H9 (cell line): ENCODE measurements around the gene PSME1. TPM values are rescaled to one million over a fixed set of nuclear protein-coding genes. Genes with fewer than 3 reads are reported as not detected.

Experiments used
- DNase-seq: peaks from one replicate; pipeline ENCODE4 v3.0.0-alpha.2; 2017
- H2AFZ ChIP-seq: one replicate; pipeline ENCODE4 v1.6.1; 2013; ENCODE audit warnings: mild to moderate bottlenecking, low read length, control low read depth, moderate library complexity
- H2AK5ac ChIP-seq: 2 replicates; pipeline ENCODE4 v1.6.1; 2013; ENCODE audit warnings: low read length, control low read depth, mixed read lengths; ENCODE audit not compliant: insufficient read length
- H2BK120ac ChIP-seq: one replicate; pipeline ENCODE4 v1.6.1; 2013; ENCODE audit warnings: low read depth, mild to moderate bottlenecking, low read length, control low read depth, inconsistent platforms; ENCODE audit not compliant: poor library complexity, severe bottlenecking
- H2BK12ac ChIP-seq: 2 replicates; pipeline ENCODE4 v1.6.1; 2013; ENCODE audit warnings: low read length, control low read depth, mixed read lengths, low read depth; ENCODE audit not compliant: insufficient read length
- H2BK15ac ChIP-seq: 2 replicates; pipeline ENCODE4 v1.6.1; 2013; ENCODE audit warnings: low read depth, low read length, control low read depth
- H2BK20ac ChIP-seq: one replicate; pipeline ENCODE4 v1.6.1; 2013; ENCODE audit warnings: low read depth, mild to moderate bottlenecking, low read length, control low read depth, inconsistent platforms; ENCODE audit not compliant: poor library complexity, severe bottlenecking
- H2BK5ac ChIP-seq: 2 replicates; pipeline ENCODE4 v1.6.1; 2013; ENCODE audit warnings: low read length, control low read depth, mixed read lengths; ENCODE audit not compliant: insufficient read length
- H3K14ac ChIP-seq: 2 replicates; pipeline ENCODE4 v1.6.1; 2013; ENCODE audit warnings: low read length, control low read depth; ENCODE audit not compliant: insufficient read depth
- H3K18ac ChIP-seq: 2 replicates; pipeline ENCODE4 v1.6.1; 2013; ENCODE audit warnings: low read depth, mild to moderate bottlenecking, mixed read lengths, low read length, control low read depth; ENCODE audit not compliant: insufficient read length
- H3K23ac ChIP-seq: 2 replicates; pipeline ENCODE4 v1.6.1; 2013; ENCODE audit warnings: low read length, control low read depth, mixed read lengths, low read depth; ENCODE audit not compliant: insufficient read length
- H3K23me2 ChIP-seq: 2 replicates; pipeline ENCODE4 v1.6.1; 2013; ENCODE audit warnings: low read depth, mild to moderate bottlenecking, mixed read lengths, low read length, control low read depth; ENCODE audit not compliant: insufficient read length, poor library complexity, severe bottlenecking
- H3K27ac ChIP-seq: 2 replicates; pipeline ENCODE4 v1.5.1; 2013; ENCODE audit warnings: low read length, control low read depth, mixed read lengths, low read depth; ENCODE audit not compliant: insufficient read length
- H3K27me3 ChIP-seq: 2 replicates; pipeline ENCODE4 v1.6.1; 2013; ENCODE audit warnings: low read length, control low read depth, inconsistent platforms; ENCODE audit not compliant: insufficient read depth
- H3K4ac ChIP-seq: 2 replicates; pipeline ENCODE4 v1.6.1; 2013; ENCODE audit warnings: low read depth, mild to moderate bottlenecking, control low read depth, inconsistent platforms, low read length, moderate library complexity
- H3K4me1 ChIP-seq: 2 replicates; pipeline ENCODE4 v1.6.1; 2013; ENCODE audit warnings: low read length, control low read depth, inconsistent platforms; ENCODE audit not compliant: insufficient read depth
- H3K4me2 ChIP-seq: 2 replicates; pipeline ENCODE4 v1.6.1; 2013; ENCODE audit warnings: low read length, control low read depth, mixed read lengths; ENCODE audit not compliant: insufficient read length, insufficient read depth
- H3K56ac ChIP-seq: 2 replicates; pipeline ENCODE4 v1.6.1; 2013; ENCODE audit warnings: low read depth, mild to moderate bottlenecking, mixed read lengths, low read length, control low read depth; ENCODE audit not compliant: insufficient read length
- H3K79me1 ChIP-seq: 2 replicates; pipeline ENCODE4 v1.6.1; 2013; ENCODE audit warnings: low read depth, mild to moderate bottlenecking, moderate library complexity, low read length, control low read depth, inconsistent platforms; ENCODE audit not compliant: insufficient read depth, poor library complexity, severe bottlenecking
- H3K79me2 ChIP-seq: 2 replicates; pipeline ENCODE4 v1.6.1; 2013; ENCODE audit warnings: low read length, control low read depth, inconsistent platforms; ENCODE audit not compliant: insufficient read depth
- H3K9ac ChIP-seq: 2 replicates; pipeline ENCODE4 v1.6.1; 2013; ENCODE audit warnings: low read length, control low read depth, mixed read lengths; ENCODE audit not compliant: insufficient read length; ENCODE audit errors: extremely low read depth
- H3K9me3 ChIP-seq: one replicate; pipeline ENCODE4 v1.6.1; 2013; ENCODE audit warnings: low read depth, low read length, inconsistent platforms; ENCODE audit not compliant: control insufficient read depth
- H3T11ph ChIP-seq: one replicate; pipeline ENCODE4 v1.6.1; 2013; ENCODE audit warnings: mild to moderate bottlenecking, low read length, control low read depth, inconsistent platforms
- H4K20me1 ChIP-seq: one replicate; pipeline ENCODE4 v1.6.1; 2013; ENCODE audit not compliant: control insufficient read depth, insufficient read length, insufficient read depth
- H4K5ac ChIP-seq: 2 replicates; pipeline ENCODE4 v1.6.1; 2013; ENCODE audit warnings: low read depth, mild to moderate bottlenecking, mixed read lengths, low read length, control low read depth; ENCODE audit not compliant: insufficient read length
- H4K8ac ChIP-seq: replicated peaks from 2 replicates; pipeline ENCODE4 v1.6.1; 2013; ENCODE audit warnings: low read length, control low read depth, mixed read lengths, low read depth; ENCODE audit not compliant: insufficient read length
- H4K91ac ChIP-seq: 2 replicates; pipeline ENCODE4 v1.6.1; 2013; ENCODE audit warnings: low read depth, mild to moderate bottlenecking, moderate library complexity, mixed read lengths, low read length, control low read depth; ENCODE audit not compliant: insufficient read length
- H3K27ac Mint-ChIP-seq, 3 experiments: 2 replicates in 2 of 3; 3 replicates in 1 of 3; pipeline ENCODE4 v1.8.0; 2020 to 2021; ENCODE audit warnings: mixed read lengths in 3 of 3, mild to moderate bottlenecking in 1 of 3, moderate library complexity in 1 of 3
- H3K27me3 Mint-ChIP-seq: 2 replicates; pipeline ENCODE4 v1.8.0; 2021; ENCODE audit warnings: low read depth, mild to moderate bottlenecking, moderate library complexity, mixed read lengths
- H3K36me3 Mint-ChIP-seq, 3 experiments: 2 replicates in 2 of 3; 3 replicates in 1 of 3; pipeline ENCODE4 v1.8.0; 2020 to 2021; ENCODE audit warnings: low read depth in 3 of 3, mixed read lengths in 3 of 3; ENCODE audit not compliant: insufficient read depth in 1 of 3
- H3K4me1 Mint-ChIP-seq, 2 experiments: 2 replicates each; pipeline ENCODE4 v1.8.0; 2020; ENCODE audit warnings: mixed read lengths in 2 of 2
- H3K4me3 Mint-ChIP-seq, 2 experiments: 2 replicates in 1 of 2; 3 replicates in 1 of 2; pipeline ENCODE4 v1.8.0; 2020 to 2021; ENCODE audit warnings: mild to moderate bottlenecking in 2 of 2, mixed read lengths in 2 of 2, moderate library complexity in 1 of 2
- H3K9me3 Mint-ChIP-seq, 2 experiments: 2 replicates in 1 of 2; 3 replicates in 1 of 2; pipeline ENCODE4 v1.8.0; 2020; ENCODE audit warnings: mild to moderate bottlenecking in 2 of 2, mixed read lengths in 2 of 2, moderate library complexity in 1 of 2
- CTCF ChIP-seq: fragments of 200-600 bp; sonication (generic); conservative IDR thresholded peaks from 3 replicates; pipeline ENCODE4 v1.8.0; 2021; ENCODE audit warnings: antibody characterized with exemption, mild to moderate bottlenecking
- WGBS: extraction: QIAGEN DNeasy Blood & Tissue Kit; methylation state at CpG from one replicate; pipeline ENCODE4 v1.1.7; 2013; ENCODE audit warnings: missing lambda C conversion rate, low lambda C conversion rate, mixed read lengths; ENCODE audit not compliant: insufficient read length; ENCODE audit errors: extremely low coverage; 5-methylcytosine and 5-hydroxymethylcytosine counted together
- total RNA-seq: library from RNA; stranded (reverse); gene quantifications from 2 replicates; pipeline ENCODE4 v1.2.1, GENCODE V29; 2021

The PSME1 gene
- total RNA-seq, 1 experiment from 2014 or later = 109 TPM

GRCh38 chr14:24108336-24108874 lies 27.6 kb upstream of the PSME1 start:
- Mint-ChIP-seq H3K9me3 (peaks cover 15 to 16% of the 10 kb centered on the region in 2 experiments), H3K27me3 (no peaks in the 10 kb centered on the region), H3K27ac (no peak overlapping the region), H3K4me1 (peaks cover 3 to 5% of the 10 kb centered on the region in 2 experiments), H3K36me3 (peaks cover 16 to 20% (median 19%) of the 10 kb centered on the region in 3 experiments), H3K4me3 (no peak overlapping the region)
- H4K8ac ChIP-seq = no peak overlapping the region
- H3K27ac ChIP-seq = no peak overlapping the region
- H3K9me3 ChIP-seq = no peaks in the 10 kb centered on the region
- no peak overlapping the region for H3K9ac ChIP-seq
- no peak overlapping the region for H2BK15ac ChIP-seq
- H3K14ac ChIP-seq = no peak overlapping the region
- no peak overlapping the region for H2BK120ac ChIP-seq
- no peak overlapping the region for H3K4me2 ChIP-seq
- H2BK20ac ChIP-seq = no peak overlapping the region
- H4K5ac ChIP-seq = no peak overlapping the region
- no peak overlapping the region for H3K4ac ChIP-seq
- no peak overlapping the region for H2BK5ac ChIP-seq
- no peak overlapping the region for H2AK5ac ChIP-seq
- TF ChIP-seq CTCF = no peak
- H3K56ac ChIP-seq = no peak overlapping the region
- H2AFZ ChIP-seq = no peak overlapping the region
- no peak overlapping the region for H2BK12ac ChIP-seq
- no peak overlapping the region for H3K23ac ChIP-seq
- H3K79me2 ChIP-seq = no peaks in the 10 kb centered on the region
- H3K23me2 ChIP-seq = peaks cover 1% of the 10 kb centered on the region
- DNase-seq = no peak
- no peak overlapping the region for H3K18ac ChIP-seq
- no peaks in the 10 kb centered on the region for H3K4me1 ChIP-seq
- H4K91ac ChIP-seq = no peak overlapping the region
- H3K79me1 ChIP-seq = no peaks in the 10 kb centered on the region
- no peaks in the 10 kb centered on the region for H3K27me3 ChIP-seq
- no peak overlapping the region for H3T11ph ChIP-seq
- WGBS = no CpG with 5 or more reads among the region's 5 CpGs
- no peaks in the 10 kb centered on the region for H4K20me1 ChIP-seq
